ENCODE data around the gene HLA-DOA.

Gene HLA-DOA

DNA sequence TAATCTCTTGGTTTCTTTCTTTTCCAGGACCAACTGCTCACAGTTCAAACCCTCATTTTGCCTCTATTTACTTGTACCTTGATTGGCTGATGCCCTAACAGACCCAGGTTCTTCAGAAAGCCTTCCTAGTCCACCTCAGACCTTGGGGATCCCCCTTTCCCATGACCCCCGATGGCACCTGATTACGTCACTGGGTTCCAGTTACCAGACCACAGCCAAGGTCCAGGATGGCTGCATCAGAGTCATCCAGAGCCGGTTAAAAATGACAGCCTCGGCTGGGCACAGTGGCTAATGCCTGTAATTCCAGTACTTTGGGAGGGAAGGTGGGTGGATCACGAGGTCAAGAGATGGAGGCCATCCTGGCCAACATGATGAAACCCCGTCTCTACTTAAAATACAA lies 4.5 kb downstream of the HLA-DOA start:
- no peak overlapping the region for H3K4me2 ChIP-seq (ENCODE audit: low read length)
- no peak overlapping the region for H3K4ac ChIP-seq (ENCODE audit: low read depth, low read length)
- WGBS (ENCODE audit: extremely low coverage, insufficient coverage, insufficient read length) = no CpG with 5 or more reads among the region's 6 CpGs
- no peak overlapping the region for H3K4me3 ChIP-seq (ENCODE audit: low read depth, low read length)
- H3K23ac ChIP-seq (ENCODE audit: low read length) = no peak overlapping the region
- H3K14ac ChIP-seq (ENCODE audit: low read length) = no peak overlapping the region
- H3K36me3 ChIP-seq (ENCODE audit: control insufficient read depth in 1 of 2, insufficient read depth in 2 of 2, low read length in 2 of 2) = no peaks in the 10 kb centered on the region
- H3K79me2 ChIP-seq (ENCODE audit: control insufficient read depth, insufficient read depth, low read length, poor library complexity) = no peaks in the 10 kb centered on the region
- H4K12ac ChIP-seq (ENCODE audit: low read depth, low read length) = no peak overlapping the region
- H3K27me3 ChIP-seq (ENCODE audit: insufficient read depth, low read length) = no peaks in the 10 kb centered on the region
- no peak overlapping the region for H2BK120ac ChIP-seq (ENCODE audit: insufficient read depth, low read length, poor library complexity)
- no peak for DNase-seq
- no peak overlapping the region for H3K18ac ChIP-seq (ENCODE audit: low read length)
- H2AK5ac ChIP-seq (ENCODE audit: low read length) = no peak overlapping the region
- peaks cover 2% of the 10 kb centered on the region for H3K9me3 ChIP-seq (ENCODE audit: insufficient read depth, low read depth, low read length)
- H2AFZ ChIP-seq (ENCODE audit: insufficient read depth, low read length, poor library complexity) = no peak overlapping the region
- H4K91ac ChIP-seq (ENCODE audit: low read depth, low read length) = no peak overlapping the region
- H3K27ac ChIP-seq (ENCODE audit: low read depth, low read length) = no peak overlapping the region
- no peak overlapping the region for H2BK5ac ChIP-seq (ENCODE audit: low read depth, low read length, poor library complexity)
- no peaks in the 10 kb centered on the region for H3K79me1 ChIP-seq (ENCODE audit: low read length)
- no peak overlapping the region for H2BK12ac ChIP-seq (ENCODE audit: low read length)
- peaks cover 0 to 4% of the 10 kb centered on the region in 2 experiments for H3K4me1 ChIP-seq (ENCODE audit: control insufficient read depth in 1 of 2, insufficient read depth in 2 of 2, low read length in 2 of 2)
- no peak overlapping the region for H3K9ac ChIP-seq (ENCODE audit: low read length)
- H4K8ac ChIP-seq (ENCODE audit: low read depth, low read length) = no peak overlapping the region

GRCh38 chr6:33001685-33002084 lies 7.7 kb downstream of the HLA-DOA start:
- Histone ChIP-seq H3K79me2 (ENCODE audit: control insufficient read depth, insufficient read depth, low read length, poor library complexity) (no peaks in the 10 kb centered on the region), H3K4me2 (ENCODE audit: low read length) (no peak overlapping the region), H4K8ac (ENCODE audit: low read depth, low read length) (no peak overlapping the region), H2BK120ac (ENCODE audit: insufficient read depth, low read length, poor library complexity) (no peak overlapping the region), H3K4me1 (ENCODE audit: control insufficient read depth in 1 of 2, insufficient read depth in 2 of 2, low read length in 2 of 2) (no peaks in the 10 kb centered on the region), H2BK5ac (ENCODE audit: low read depth, low read length, poor library complexity) (no peak overlapping the region), H3K27ac (ENCODE audit: low read depth, low read length) (no peak overlapping the region), H4K91ac (ENCODE audit: low read depth, low read length) (no peak overlapping the region), H3K9ac (ENCODE audit: low read length) (no peak overlapping the region), H3K9me3 (ENCODE audit: insufficient read depth, low read depth, low read length) (no peaks in the 10 kb centered on the region), H3K4me3 (ENCODE audit: low read depth, low read length) (no peak overlapping the region), H2AFZ (ENCODE audit: insufficient read depth, low read length, poor library complexity) (no peak overlapping the region), H3K14ac (ENCODE audit: low read length) (no peak overlapping the region), H3K4ac (ENCODE audit: low read depth, low read length) (no peak overlapping the region), H3K23ac (ENCODE audit: low read length) (no peak overlapping the region), H3K79me1 (ENCODE audit: low read length) (no peaks in the 10 kb centered on the region), H3K18ac (ENCODE audit: low read length) (no peak overlapping the region), H2AK5ac (ENCODE audit: low read length) (no peak overlapping the region), H3K36me3 (ENCODE audit: control insufficient read depth in 1 of 2, insufficient read depth in 2 of 2, low read length in 2 of 2) (no peaks in the 10 kb centered on the region), H3K27me3 (ENCODE audit: insufficient read depth, low read length) (no peaks in the 10 kb centered on the region), H4K12ac (ENCODE audit: low read depth, low read length) (no peak overlapping the region), H2BK12ac (ENCODE audit: low read length) (no peak overlapping the region)
- no peak for DNase-seq
- no CpG with 5 or more reads among the region's 4 CpGs for WGBS (ENCODE audit: extremely low coverage, insufficient coverage, insufficient read length)

DNA sequence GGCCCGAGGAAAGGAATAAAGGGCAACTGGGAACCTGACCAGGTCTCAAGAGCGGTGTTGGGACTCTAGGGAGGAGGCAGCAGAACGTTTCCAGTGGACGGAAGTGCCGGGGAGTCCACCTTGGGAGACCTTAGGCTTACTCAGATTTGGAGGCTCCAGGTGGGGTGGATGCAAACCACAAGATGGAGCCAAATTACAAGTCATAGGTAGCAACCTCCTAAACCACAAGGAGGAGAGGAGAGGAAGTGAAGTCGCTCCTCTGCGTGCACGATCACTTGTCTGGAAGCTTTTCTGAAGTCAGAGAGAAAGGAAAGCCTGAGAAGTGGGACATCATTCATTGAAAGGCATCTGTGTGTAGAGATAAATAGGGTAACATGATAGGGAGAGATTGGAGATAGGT lies 9.3 kb downstream of the HLA-DOA start:
- Histone ChIP-seq H3K79me2 (ENCODE audit: control insufficient read depth, insufficient read depth, low read length, poor library complexity) (no peaks in the 10 kb centered on the region), H3K23ac (ENCODE audit: low read length) (no peak overlapping the region), H3K9ac (ENCODE audit: low read length) (no peak overlapping the region), H2BK120ac (ENCODE audit: insufficient read depth, low read length, poor library complexity) (no peak overlapping the region), H3K14ac (ENCODE audit: low read length) (no peak overlapping the region), H2BK12ac (ENCODE audit: low read length) (no peak overlapping the region), H4K8ac (ENCODE audit: low read depth, low read length) (no peak overlapping the region), H3K36me3 (ENCODE audit: control insufficient read depth in 1 of 2, insufficient read depth in 2 of 2, low read length in 2 of 2) (no peaks in the 10 kb centered on the region), H3K79me1 (ENCODE audit: low read length) (no peaks in the 10 kb centered on the region), H2AFZ (ENCODE audit: insufficient read depth, low read length, poor library complexity) (no peak overlapping the region), H3K18ac (ENCODE audit: low read length) (no peak overlapping the region), H3K4me1 (ENCODE audit: control insufficient read depth in 1 of 2, insufficient read depth in 2 of 2, low read length in 2 of 2) (no peaks in the 10 kb centered on the region), H2BK5ac (ENCODE audit: low read depth, low read length, poor library complexity) (no peak overlapping the region), H3K27me3 (ENCODE audit: insufficient read depth, low read length) (no peaks in the 10 kb centered on the region), H3K27ac (ENCODE audit: low read depth, low read length) (no peak overlapping the region), H3K9me3 (ENCODE audit: insufficient read depth, low read depth, low read length) (no peaks in the 10 kb centered on the region), H2AK5ac (ENCODE audit: low read length) (no peak overlapping the region), H3K4ac (ENCODE audit: low read depth, low read length) (no peak overlapping the region), H3K4me2 (ENCODE audit: low read length) (no peak overlapping the region), H4K91ac (ENCODE audit: low read depth, low read length) (no peak overlapping the region), H3K4me3 (ENCODE audit: low read depth, low read length) (no peak overlapping the region), H4K12ac (ENCODE audit: low read depth, low read length) (no peak overlapping the region)
- no CpG with 5 or more reads among the region's 8 CpGs for WGBS (ENCODE audit: extremely low coverage, insufficient coverage, insufficient read length)
- peak in 1 of 2 donors; percentile 12 for DNase-seq

DNA sequence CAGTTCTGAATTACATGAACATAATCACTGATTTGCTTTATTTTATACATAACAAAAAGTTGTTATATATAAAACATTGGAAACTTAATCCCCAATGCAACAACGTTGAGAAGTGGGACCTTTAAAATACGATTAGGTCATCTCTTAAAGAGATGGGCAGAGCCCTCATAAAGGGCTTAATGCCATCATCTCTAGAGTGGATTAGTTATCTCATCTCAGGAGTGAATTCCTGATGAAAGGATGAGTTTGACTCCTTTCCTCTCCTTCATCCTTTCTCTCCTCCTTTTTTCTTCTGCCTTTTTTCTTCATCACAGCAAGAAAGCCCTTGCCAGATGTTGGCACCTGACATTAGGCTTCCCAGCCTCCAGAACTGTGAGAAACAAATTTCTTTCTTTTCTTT lies 13.9 kb downstream of the HLA-DOA start:
- Histone ChIP-seq H3K27ac (ENCODE audit: low read depth, low read length) (no peak overlapping the region), H3K4me1 (ENCODE audit: control insufficient read depth in 1 of 2, insufficient read depth in 2 of 2, low read length in 2 of 2) (no peaks in the 10 kb centered on the region), H3K79me2 (ENCODE audit: control insufficient read depth, insufficient read depth, low read length, poor library complexity) (no peaks in the 10 kb centered on the region), H3K9ac (ENCODE audit: low read length) (no peak overlapping the region), H3K18ac (ENCODE audit: low read length) (no peak overlapping the region), H4K8ac (ENCODE audit: low read depth, low read length) (no peak overlapping the region), H2AFZ (ENCODE audit: insufficient read depth, low read length, poor library complexity) (no peak overlapping the region), H2BK5ac (ENCODE audit: low read depth, low read length, poor library complexity) (no peak overlapping the region), H3K27me3 (ENCODE audit: insufficient read depth, low read length) (no peaks in the 10 kb centered on the region), H3K14ac (ENCODE audit: low read length) (no peak overlapping the region), H3K23ac (ENCODE audit: low read length) (no peak overlapping the region), H3K36me3 (ENCODE audit: control insufficient read depth in 1 of 2, insufficient read depth in 2 of 2, low read length in 2 of 2) (no peaks in the 10 kb centered on the region), H2AK5ac (ENCODE audit: low read length) (no peak overlapping the region), H3K4me2 (ENCODE audit: low read length) (no peak overlapping the region), H3K79me1 (ENCODE audit: low read length) (no peaks in the 10 kb centered on the region), H3K4me3 (ENCODE audit: low read depth, low read length) (no peak overlapping the region), H3K4ac (ENCODE audit: low read depth, low read length) (no peak overlapping the region), H2BK12ac (ENCODE audit: low read length) (no peak overlapping the region), H4K91ac (ENCODE audit: low read depth, low read length) (no peak overlapping the region), H4K12ac (ENCODE audit: low read depth, low read length) (no peak overlapping the region), H2BK120ac (ENCODE audit: insufficient read depth, low read length, poor library complexity) (no peak overlapping the region), H3K9me3 (ENCODE audit: insufficient read depth, low read depth, low read length) (no peaks in the 10 kb centered on the region)
- no peak for DNase-seq
- no CpG with 5 or more reads among the region's 2 CpGs for WGBS (ENCODE audit: extremely low coverage, insufficient coverage, insufficient read length)

All from trophoblast cell (in vitro differentiated cells and primary cell).